Body of pancreas (tissue), 4 donors: ENCODE data around the gene RETN.

Experiments
- CTCF ChIP-seq, 7 experiments: fragments of 450-650 bp in 4 of 7; fragments of 200-600 bp in 3 of 7; sonication (generic) in 3 of 7; IDR thresholded peaks; one replicate each; pipeline ENCODE4 v1.5.1; 2016 to 2019; ENCODE audit warnings: antibody characterized with exemption in 7 of 7
- POLR2A ChIP-seq, 3 donors: fragments of 450-650 bp; IDR thresholded peaks; one replicate each; pipeline ENCODE4 v1.6.1; 2016; ENCODE audit warnings: antibody characterized with exemption in 3 of 3, mild to moderate bottlenecking in 2 of 3

- no peak for TF ChIP-seq CTCF (IDR thresholded peaks at IDR 0.05)
- no peak for TF ChIP-seq POLR2A (IDR thresholded peaks at IDR 0.05)
These were observed 32.5 kb upstream of the RETN start for GRCh38 chr19:7636317-7636690.
